Uterus (tissue), 4 donors: ENCODE results near the gene NOX4. TPM values are rescaled to one million over a fixed set of nuclear protein-coding genes. Genes with fewer than 3 reads are reported as not detected.
"Not testable (repeated sequence)": the region's sequence is repeated elsewhere in the genome, so short reads cannot be mapped to it uniquely, and the experiment has no call there.

ENCODE experiments used
- DNase-seq, 2 donors: peaks; one replicate each; pipeline ENCODE4 v3.0.0-alpha.2; 2019 to 2020
- H3K27ac ChIP-seq, 2 donors: fragments of 200-600 bp; sonication (generic); 1 replicate in 1 of 2; 2 replicates in 1 of 2; pipeline ENCODE4 v1.5.1; 2016 to 2018
- H3K27me3 ChIP-seq, 2 donors: fragments of 200-600 bp; sonication (generic); one replicate each; pipeline ENCODE4 v1.5.1; 2018 to 2019; ENCODE audit warnings: control low read depth in 1 of 2
- H3K36me3 ChIP-seq, 2 donors: fragments of 200-600 bp; sonication (generic); one replicate each; pipeline ENCODE4 v1.5.1; 2019; ENCODE audit warnings: control low read depth in 1 of 2
- H3K4me1 ChIP-seq, 2 donors: fragments of 200-600 bp; sonication (generic); one replicate each; pipeline ENCODE4 v1.5.1; 2018 to 2019; ENCODE audit warnings: control low read depth in 1 of 2
- H3K4me3 ChIP-seq, 2 donors: fragments of 200-600 bp; sonication (generic); 1 replicate in 1 of 2; 2 replicates in 1 of 2; pipeline ENCODE4 v1.5.1; 2018 to 2019; ENCODE audit warnings: mild to moderate bottlenecking in 1 of 2
- H3K9me3 ChIP-seq, 2 donors: fragments of 200-600 bp; sonication (generic); one replicate each; pipeline ENCODE4 v1.5.1; 2019; ENCODE audit warnings: control low read depth in 1 of 2
- CTCF ChIP-seq, 4 experiments: fragments of 200-600 bp in 2 of 4; fragments of 450-650 bp in 2 of 4; sonication (generic) in 2 of 4; IDR thresholded peaks; one replicate each; pipeline ENCODE4 v1.5.1; 2016 to 2019; ENCODE audit warnings: antibody characterized with exemption in 4 of 4, mild to moderate bottlenecking in 2 of 4, moderate library complexity in 1 of 4
- POLR2A ChIP-seq, 2 donors: fragments of 450-650 bp; IDR thresholded peaks; one replicate each; pipeline ENCODE4 v1.6.1; 2016; ENCODE audit warnings: antibody characterized with exemption in 2 of 2, mild to moderate bottlenecking in 1 of 2, moderate library complexity in 1 of 2
- intact Hi-C: fragments of 100-400 bp; cut with DNase I; formaldehyde crosslinking; loops from one replicate; pipeline ENCODE4 v1.15.1; 2023; ENCODE audit warnings: low total_unique reads
- total RNA-seq, 4 donors: library from RNA; depleted of rRNA in 3 of 4; stranded (reverse); fragments of >200 nt in 3 of 4; gene quantifications; one replicate each; pipeline versions ENCODE4 v1.1.0 to v1.2.4, GENCODE V29; 2014 to 2023
- donor health status: DM: yes; HTN: yes; CAD: no.

Gene NOX4
- total RNA-seq, 4 donors from 2014 or later = 12.3 to 58.4 (median 27.9) TPM

DNA sequence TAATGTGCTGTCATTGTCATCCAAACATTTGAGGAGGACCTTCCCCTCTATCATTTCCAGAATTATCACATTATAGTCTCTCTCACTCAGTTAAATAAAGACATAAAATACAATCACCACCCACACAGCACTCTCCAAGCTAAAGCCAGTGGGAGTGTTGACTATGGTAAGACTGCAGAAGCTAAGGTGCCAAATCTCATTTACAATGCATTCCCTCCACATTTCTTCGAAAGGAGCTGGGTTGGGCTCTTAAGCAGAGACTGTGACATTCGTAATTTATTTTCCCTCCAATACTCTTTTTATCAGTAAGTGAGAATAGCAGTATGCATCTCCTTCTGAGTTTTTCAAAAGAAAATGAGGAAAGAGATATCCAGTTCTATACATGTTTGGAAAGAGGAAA lies 74.2 kb downstream of the NOX4 start:
- no peaks in the 10 kb centered on the region for H3K36me3 ChIP-seq
- intact Hi-C loops = no loop called here
- TF ChIP-seq POLR2A (IDR thresholded peaks at IDR 0.05) = no peak
- no peak for TF ChIP-seq CTCF (IDR thresholded peaks at IDR 0.05)
- no peak for DNase-seq
- H3K27ac ChIP-seq = no peak overlapping the region
- H3K27me3 ChIP-seq = no peaks in the 10 kb centered on the region
- H3K9me3 ChIP-seq = no peaks in the 10 kb centered on the region
- no peak overlapping the region for H3K4me3 ChIP-seq
- H3K4me1 ChIP-seq = no peaks in the 10 kb centered on the region

DNA sequence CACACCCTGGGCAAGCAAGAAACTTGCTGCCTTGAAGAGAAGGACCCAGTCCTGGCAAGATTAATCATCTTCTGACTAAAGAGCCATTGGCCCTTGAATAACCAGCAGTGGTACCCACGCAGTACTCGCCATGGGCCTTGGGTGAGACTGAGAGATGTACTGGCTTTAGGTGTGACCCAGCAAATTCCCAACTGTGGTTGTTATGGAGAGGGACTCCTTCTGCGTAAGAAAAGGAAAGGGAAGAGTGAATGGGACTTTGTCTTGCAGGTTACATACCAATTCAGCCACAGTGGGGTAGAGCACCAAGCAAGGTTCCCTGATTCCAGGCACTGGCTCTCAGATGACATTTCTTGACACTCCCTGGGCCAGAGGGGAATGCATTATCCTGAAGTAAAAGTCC lies 80.1 kb downstream of the NOX4 start:
- H3K4me3 ChIP-seq, intact Hi-C loops, H3K4me1 ChIP-seq, H3K9me3 ChIP-seq, DNase-seq, H3K36me3 ChIP-seq, H3K27me3 ChIP-seq, H3K27ac ChIP-seq: not testable (repeated sequence)

DNA sequence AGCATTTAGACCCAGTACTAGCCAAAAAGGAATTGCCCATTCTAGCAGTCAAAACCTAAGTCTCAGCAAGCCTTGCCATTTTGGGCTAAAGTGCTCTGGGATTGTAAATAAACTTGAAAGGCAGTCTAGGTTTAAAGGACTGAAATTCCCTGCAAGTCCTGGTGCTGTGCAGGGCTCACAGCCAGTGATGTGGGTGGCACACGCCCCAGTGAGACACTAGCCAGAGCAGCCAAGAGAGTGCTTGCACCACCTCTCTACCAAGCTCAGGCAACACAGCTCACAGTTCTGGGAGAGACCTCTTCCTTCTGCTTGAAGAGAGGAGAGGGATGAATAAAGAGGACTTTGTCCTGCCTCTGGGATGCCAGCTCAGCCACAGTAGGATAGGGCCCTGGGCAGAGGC lies 80.5 kb downstream of the NOX4 start:
- H3K27me3 ChIP-seq, H3K36me3 ChIP-seq, H3K4me3 ChIP-seq, H3K9me3 ChIP-seq, intact Hi-C loops, DNase-seq, H3K4me1 ChIP-seq, H3K27ac ChIP-seq: not testable (repeated sequence)

GRCh38 chr11:89408441-89408840 lies 82.7 kb downstream of the NOX4 start:
- H3K36me3 ChIP-seq, H3K27ac ChIP-seq, DNase-seq, H3K4me3 ChIP-seq, intact Hi-C loops, H3K27me3 ChIP-seq, H3K9me3 ChIP-seq, H3K4me1 ChIP-seq: not testable (repeated sequence)

GRCh38 chr11:89405629-89406028 lies 85.5 kb downstream of the NOX4 start:
- intact Hi-C loops = no loop called here
- TF ChIP-seq POLR2A (IDR thresholded peaks at IDR 0.05) (no peak), CTCF (IDR thresholded peaks at IDR 0.05) (no peak)

GRCh38 chr11:89391654-89392053 lies 99.5 kb downstream of the NOX4 start:
- H3K4me3 ChIP-seq, intact Hi-C loops: not testable (repeated sequence)

More at GRCh38 chr11:89405629-89406028, 85.5 kb downstream of the NOX4 start:
- H3K4me3 ChIP-seq = no peak overlapping the region
- no peak overlapping the region for H3K27ac ChIP-seq
- no peaks in the 10 kb centered on the region for H3K27me3 ChIP-seq
- no peaks in the 10 kb centered on the region for H3K36me3 ChIP-seq
- no peaks in the 10 kb centered on the region for H3K9me3 ChIP-seq
- H3K4me1 ChIP-seq = no peaks in the 10 kb centered on the region
- no peak for DNase-seq

GRCh38 chr11:89387501-89387900 lies 103.7 kb downstream of the NOX4 start:
- intact Hi-C loops, H3K4me1 ChIP-seq, H3K4me3 ChIP-seq, H3K36me3 ChIP-seq, H3K27ac ChIP-seq, DNase-seq, H3K27me3 ChIP-seq, H3K9me3 ChIP-seq: not testable (repeated sequence)

More at GRCh38 chr11:89391654-89392053, 99.5 kb downstream of the NOX4 start:
- H3K9me3 ChIP-seq, H3K36me3 ChIP-seq, DNase-seq, H3K27ac ChIP-seq, H3K27me3 ChIP-seq, H3K4me1 ChIP-seq: not testable (repeated sequence)

- intact Hi-C loops, DNase-seq, H3K4me1 ChIP-seq, H3K4me3 ChIP-seq, H3K36me3 ChIP-seq, H3K27me3 ChIP-seq, H3K9me3 ChIP-seq: not testable (repeated sequence)
- H3K27ac ChIP-seq = peak overlapping the region in 1 of 2 donors; percentile 76
These were observed 108.2 kb downstream of the NOX4 start for GRCh38 chr11:89382986-89383385.
